ENCODE results near the gene CD38.

- TF ChIP-seq CTCF (IDR thresholded peaks at IDR 0.05): no peak
- TF ChIP-seq POLR2A (IDR thresholded peaks at IDR 0.05): no peak
Observed at GRCh38 chr4:15848191-15848842, 70.2 kb downstream of the CD38 start.
